Stimulated activated naive CD4-positive, alpha-beta T cell (primary cell): ENCODE measurements around the gene SLC1A4.
"Not testable (repeated sequence)": the region's sequence is repeated elsewhere in the genome, so short reads cannot be mapped to it uniquely, and the experiment has no call there.

Experiments used
- DNase-seq, 6 experiments: peaks; one replicate each; lab custom pipeline; 2025; lab: John Stamatoyannopoulos, UW

SLC1A4 gene

DNA sequence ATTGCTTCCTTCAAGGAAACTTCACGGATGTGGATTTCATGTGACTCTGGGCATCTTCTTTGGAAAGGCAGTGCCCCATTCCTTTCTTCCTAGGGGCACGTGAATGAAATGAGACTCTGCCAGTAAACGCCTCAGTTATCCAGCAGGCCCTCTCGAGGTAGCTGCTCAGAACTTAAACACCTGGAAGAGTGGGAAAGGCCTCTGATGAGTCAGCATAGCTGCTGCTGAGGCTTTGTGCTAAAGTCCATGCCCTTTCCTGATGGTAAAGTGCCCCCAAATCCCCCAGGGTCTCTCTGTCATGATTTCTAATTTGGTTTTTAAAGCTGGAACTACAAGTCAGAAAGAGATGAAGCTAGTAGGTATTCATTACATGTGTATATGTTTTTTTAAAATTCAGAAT lies 3.8 kb downstream of the SLC1A4 start:
- DNase-seq = no peak

DNA sequence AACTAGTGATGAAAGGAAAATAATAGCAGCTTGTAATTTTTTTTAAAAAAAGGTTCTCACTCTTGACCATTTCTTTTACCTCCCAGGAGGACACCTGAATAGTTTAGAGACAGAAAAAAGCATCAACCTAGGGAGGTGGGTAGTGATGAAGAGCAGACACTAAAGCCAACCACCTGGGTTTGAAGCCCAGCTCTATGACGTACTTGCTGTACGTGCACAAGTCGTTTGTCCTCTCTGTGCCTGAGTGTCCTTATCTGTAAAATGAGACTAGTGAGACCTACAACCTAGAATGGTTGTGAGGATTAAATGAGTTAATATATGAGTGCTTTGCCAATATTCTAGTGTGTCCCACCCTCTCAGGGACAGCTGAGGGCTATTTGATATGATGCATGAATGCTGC lies 5.8 kb downstream of the SLC1A4 start:
- DNase-seq = no peak

DNA sequence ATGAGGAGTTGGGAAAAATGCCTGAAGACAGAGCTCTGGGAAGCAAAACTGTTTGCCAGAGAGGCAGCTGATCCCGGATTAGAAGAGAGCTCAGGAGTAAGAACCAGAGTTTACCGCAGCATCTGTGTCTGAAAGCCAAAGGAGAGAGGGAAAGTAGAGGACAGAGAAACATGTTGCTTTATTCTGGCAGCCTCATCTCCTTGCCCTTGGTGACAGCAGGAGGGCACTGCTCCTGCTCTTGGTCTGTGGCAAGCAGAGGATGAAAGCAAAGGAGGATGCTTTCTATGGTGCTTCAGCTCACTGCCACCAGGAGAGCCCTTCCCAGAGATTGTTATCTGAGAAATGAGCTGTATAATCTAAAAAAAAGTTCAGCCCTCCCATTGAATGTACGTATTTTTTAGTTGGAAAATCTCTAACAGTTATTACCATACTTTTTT lies 7.7 kb downstream of the SLC1A4 start:
- no peak for DNase-seq

DNA sequence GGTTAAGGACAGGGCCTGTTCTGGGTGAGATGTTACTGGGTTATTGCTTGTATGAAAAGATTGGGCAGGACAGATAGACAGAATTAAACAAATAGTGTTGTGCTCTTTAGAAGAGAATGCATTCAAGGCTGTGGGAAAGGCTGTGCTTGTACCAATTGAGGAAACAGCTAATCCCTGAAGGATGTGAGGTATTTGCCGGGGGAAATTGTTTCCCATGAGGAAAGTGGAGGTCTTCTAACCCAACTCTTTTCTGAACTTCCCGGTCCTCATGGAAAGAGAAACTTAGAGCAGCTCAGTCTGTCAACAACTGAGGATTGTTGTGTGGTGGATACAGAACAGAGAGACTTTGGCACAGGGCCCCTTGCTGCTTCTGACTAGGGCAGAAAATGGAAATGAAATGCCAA lies 9.5 kb downstream of the SLC1A4 start:
- DNase-seq = no peak

DNA sequence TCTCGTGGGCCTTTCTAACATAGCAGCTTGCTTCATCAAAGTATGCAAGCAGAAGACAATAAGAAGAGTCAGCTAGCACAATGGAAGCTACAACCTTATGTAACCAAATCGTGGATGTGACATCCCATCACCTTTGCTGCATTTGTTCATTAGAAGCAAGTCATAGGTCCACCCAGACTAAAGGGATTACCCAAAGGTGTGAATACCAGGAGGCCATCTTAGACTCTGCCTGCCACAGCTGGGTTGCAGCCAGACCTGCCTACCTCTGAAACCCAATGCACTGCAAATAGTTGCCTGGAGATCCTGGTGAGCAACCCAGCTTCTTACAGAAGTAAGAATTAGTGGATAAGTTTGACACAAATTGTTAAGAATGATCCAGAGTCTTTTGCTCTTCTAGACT lies 10.6 kb downstream of the SLC1A4 start:
- no peak for DNase-seq

DNA sequence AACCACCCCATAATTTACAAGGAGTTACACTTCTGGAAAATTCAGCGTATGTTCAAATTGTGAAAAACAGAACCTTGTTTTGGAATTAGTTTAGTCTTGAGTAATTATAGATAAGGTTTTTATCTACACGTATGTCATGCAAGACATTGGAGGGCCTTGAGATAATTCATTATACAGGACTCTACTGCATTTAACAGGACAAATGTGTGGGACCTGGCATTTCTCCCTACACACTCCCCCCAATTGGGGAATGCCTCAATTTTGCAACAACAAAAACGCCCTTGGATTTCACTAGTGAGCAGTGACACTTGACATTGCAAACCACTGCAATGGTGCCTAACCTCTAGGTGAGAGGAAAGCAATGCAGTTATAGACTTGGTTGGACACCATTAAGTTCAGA lies 11.4 kb downstream of the SLC1A4 start:
- no peak for DNase-seq

DNA sequence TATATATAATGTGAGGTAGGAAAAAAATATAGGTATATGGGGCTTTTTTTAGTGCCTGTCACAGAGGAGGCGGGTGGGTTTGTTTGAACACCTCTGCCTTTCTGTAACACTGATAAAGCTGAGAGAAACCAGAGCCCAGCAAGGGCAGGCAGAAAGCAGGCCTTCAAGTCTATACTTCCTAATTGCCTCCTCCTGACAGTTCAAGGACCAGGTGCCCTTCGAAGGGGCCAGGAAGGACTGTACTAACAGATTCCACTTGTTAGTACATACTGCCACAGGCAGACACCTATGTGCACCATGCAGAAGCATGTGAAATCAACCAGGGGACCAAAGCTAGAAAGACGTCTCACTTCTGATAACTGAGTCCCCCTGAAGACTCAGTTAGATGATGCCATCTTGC lies 13.8 kb downstream of the SLC1A4 start:
- no peak for DNase-seq

DNA sequence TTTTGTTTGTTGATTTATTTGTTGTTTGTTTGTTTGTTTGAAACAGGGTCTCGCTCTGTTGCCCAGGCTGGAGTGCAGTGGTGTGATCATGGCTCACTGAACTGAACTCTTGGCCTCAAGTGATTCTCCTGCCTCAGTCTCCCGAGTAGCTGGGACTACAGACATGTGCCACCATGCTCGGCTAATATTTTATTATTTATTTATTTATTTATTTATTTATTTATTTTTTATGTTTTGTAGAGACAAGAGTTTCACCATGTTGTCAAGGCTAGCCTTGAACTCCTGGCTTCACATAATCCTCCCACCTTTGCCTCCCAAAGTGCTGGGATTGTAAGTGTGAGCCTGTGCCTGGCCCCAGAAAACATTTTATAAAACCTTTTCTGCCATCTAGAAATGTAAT lies 15.0 kb downstream of the SLC1A4 start:
- not testable (repeated sequence) for DNase-seq

DNA sequence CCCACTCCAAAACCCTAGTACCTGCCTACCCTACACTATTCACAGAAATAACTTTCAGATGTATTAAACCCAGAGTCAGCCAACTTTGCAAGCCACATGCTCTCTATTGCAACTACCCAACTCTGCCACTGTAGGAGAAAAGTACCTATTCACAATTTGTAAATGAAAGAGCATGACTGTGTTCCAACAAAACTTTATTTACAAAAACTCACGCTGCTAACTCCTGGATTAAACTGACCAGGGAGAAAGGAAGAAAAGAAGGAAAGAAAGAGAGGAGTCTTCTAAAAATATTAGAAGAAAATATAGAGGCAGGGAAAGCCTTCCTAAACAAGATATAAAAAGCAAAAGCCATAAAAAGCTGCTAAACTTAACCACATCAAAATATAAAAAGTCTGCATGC lies 24.6 kb downstream of the SLC1A4 start:
- no peak for DNase-seq

DNA sequence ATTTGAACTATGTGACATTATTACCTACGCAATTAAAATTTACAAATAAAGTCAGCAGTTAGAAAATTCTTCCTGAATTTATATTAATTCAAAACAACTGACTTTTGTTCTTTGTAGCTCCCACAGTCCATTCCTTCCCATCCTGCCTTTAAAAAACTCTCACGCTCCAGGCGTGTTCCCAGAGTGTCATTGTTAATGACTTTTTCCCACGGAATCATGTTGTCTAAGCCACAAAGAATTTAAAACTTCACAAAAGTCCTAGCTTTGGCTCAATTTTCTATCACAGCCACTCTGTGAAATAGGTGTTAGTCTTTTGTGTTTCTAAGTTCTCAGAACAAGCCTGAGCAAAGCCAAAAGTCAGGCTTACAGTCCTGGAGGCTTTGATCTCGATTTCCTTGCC lies 26.5 kb downstream of the SLC1A4 start:
- DNase-seq = no peak

DNA sequence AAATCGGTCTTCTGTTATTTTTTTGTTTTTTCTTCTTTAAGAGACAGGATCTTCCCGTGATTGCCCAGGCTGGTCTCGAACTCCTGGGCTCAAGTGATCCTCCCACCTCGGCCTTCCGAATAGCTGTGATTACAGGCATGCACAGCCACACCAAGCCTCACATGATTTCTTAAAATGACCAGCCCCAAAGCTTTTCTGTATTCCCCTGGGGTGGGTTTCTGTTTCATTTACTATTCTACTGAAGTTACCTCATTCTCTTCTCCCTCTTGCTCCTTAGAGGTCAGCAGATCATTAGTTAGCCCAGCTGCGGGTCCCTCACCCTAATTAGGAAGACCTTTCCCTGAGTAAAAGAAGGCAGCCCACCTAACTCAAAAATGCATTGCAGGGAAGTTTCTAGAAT lies 27.6 kb downstream of the SLC1A4 start:
- DNase-seq = no peak

DNA sequence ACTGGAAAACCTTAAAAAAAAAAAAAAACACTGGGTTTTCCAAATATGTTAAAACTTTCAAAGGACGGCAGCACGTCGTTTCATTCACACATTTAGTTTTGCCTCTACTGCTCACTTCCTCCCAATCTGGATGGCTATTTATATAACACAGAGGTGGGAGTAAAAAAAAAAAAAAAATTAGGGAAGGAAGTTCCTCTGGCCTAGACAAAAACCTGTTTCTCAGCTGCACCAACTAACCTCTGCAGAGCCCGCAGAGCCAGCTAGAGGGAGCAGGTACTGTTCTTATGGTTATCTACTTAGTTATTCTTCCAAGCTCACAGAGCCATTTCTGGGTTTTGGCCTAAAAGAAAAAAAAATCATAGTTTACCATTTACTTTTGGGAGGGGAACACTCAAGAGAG lies 28.1 kb downstream of the SLC1A4 start:
- DNase-seq = no peak

DNA sequence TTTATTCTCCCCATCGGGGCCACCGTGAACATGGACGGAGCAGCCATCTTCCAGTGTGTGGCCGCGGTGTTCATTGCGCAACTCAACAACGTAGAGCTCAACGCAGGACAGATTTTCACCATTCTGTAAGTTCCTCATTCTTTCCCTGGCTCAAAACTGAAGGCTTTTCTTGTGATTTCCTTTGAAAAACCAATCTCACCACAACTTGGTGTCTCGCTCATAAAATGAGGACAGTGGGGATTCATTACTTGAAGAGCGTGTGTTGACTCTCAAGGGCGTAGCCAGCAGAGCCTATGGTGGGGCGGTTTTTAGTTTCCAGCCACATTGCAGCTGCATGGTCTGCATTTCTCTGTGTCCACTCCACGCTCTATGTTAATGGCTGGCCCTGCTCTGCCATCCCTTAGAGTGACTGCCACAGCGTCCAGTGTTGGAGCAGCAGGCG lies 29.0 kb downstream of the SLC1A4 start:
- DNase-seq = no peak

DNA sequence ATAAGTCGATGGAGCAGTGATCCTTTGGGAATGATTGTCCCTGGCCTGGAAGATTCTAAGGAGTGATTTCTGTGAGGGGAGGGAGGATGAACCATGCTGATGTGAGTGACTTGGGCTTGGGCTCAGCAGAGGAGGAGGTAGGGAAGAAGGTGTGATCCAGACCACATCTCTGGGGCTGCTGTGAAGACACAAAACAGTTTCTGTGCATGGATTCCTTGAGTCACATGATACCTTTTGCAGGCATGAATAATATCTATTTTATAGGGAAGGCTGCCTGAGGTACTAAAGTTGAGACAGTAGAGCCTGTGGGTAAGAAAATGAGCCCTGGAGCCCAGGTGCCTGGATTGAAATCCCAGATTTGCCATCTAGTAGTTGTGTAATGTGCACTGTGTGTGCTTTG lies 29.8 kb downstream of the SLC1A4 start:
- no peak for DNase-seq

DNA sequence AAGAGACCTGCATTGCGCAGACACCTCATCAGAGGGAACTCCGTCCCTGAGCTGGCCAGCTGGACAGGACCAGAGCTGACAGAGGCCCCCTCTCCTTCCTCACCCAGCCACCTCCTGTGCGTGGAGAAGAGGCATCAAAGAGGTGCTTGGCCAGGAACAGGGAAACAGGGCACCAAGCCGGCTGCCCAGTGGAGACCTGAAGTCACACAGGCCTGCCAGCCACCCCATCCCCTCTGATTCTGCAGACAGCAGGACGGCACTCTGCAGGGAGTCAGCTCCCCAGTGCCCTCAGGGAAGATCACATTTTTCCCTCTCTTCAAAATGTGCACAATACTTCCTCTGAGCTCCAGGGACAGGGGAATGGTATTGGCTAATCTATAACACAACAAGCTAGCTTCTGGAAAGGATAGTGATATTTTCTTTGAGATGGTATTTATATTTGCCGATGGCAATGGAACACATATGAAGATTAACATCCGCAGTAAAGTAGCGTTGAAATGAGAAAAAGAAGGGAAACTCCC lies 30.5 kb downstream of the SLC1A4 start:
- no peak for DNase-seq

DNA sequence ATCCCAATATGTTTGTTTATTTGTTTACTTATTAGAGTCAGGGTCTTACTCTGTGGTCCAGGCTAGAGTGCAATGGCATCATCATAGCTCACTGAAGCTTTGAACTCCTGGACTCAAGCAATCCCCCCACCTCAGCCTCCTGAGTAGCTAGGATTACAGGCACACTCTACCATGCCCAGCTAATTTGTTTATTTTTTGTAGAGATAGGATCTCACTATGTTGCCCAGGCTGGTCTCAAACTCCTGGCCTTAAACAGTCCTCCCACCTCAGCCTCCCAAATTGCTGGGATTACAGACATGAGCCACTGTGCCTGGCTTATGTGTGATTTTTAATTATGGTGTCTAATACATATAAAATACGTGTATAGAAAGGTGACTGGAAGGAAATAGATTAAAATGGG lies 31.1 kb downstream of the SLC1A4 start:
- not testable (repeated sequence) for DNase-seq

DNA sequence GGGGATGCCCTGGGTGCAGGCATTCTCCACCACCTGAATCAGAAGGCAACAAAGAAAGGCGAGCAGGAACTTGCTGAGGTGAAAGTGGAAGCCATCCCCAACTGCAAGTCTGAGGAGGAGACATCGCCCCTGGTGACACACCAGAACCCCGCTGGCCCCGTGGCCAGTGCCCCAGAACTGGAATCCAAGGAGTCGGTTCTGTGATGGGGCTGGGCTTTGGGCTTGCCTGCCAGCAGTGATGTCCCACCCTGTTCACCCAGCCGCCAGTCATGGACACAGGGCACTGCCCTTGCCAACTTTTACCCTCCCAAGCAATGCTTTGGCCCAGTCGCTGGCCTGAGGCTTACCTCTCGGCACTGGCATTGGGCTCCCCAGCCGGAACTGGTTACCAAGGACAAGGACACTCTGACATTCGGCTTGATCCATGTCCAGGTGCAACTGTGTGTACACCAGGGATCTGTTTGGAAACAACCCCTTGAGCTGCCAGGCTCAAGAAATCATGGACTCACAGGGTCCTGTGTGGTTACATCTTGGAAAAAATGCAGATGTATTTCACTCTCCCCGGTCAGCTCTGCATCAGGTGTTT lies 31.8 kb downstream of the SLC1A4 start:
- DNase-seq = no peak

DNA sequence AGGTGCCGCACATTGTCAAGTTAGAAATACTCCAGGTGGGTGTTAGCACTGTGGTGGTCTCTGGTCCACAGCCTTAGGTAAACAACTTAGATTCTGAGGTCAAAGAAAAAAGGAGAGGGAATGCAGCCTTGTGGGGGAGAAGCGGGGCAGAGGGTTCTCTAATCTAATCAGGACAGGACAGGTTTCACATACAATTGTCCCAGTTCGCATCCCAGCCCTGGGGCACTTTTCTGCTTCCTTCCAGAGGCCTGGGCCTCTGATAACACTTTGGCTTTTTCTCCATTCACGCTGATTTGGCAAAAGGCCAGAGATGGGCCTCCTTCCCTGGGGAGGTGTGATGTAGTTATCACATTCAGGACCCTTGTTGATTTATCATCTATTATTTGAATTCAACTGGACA lies 32.5 kb downstream of the SLC1A4 start:
- DNase-seq = no peak

DNA sequence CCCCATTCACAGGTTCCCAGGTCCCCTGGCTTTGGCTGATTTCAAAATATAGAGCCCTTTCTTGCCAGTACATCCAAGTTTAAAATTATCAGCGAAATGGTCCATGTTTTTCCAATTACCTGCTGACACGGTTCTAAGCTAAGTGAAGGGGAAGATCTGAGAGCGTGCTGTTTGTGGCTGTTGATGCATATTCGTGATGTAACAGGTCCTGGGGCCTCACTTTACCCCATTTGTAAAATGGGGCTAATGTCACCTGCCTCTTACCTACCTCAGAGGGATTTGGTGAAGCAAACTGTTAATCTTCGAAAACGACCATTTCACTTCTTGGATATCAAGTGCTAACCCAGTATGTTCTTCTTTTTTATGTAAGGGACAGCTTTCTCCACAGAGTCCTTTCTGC lies 33.0 kb downstream of the SLC1A4 start:
- no peak for DNase-seq

DNA sequence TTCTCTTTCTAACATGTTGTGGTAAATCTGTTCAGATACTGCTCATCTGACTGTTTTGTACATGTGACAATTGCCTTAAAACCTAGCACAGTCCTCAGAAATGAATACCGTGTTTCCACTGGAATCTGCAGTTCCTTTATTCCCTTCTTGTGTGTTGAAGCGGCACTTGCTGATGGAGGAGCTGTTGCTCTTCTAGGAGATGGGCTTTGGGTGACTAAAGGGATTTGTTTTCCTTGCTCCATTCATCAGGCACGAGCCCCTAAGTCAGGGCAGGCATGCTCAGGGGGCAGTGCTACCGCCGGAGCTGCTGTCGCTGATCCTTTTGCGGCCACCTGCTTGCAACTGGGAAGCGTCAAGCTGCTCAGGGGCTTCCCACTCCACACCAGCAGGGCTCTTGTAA lies 34.5 kb downstream of the SLC1A4 start:
- no peak for DNase-seq

DNA sequence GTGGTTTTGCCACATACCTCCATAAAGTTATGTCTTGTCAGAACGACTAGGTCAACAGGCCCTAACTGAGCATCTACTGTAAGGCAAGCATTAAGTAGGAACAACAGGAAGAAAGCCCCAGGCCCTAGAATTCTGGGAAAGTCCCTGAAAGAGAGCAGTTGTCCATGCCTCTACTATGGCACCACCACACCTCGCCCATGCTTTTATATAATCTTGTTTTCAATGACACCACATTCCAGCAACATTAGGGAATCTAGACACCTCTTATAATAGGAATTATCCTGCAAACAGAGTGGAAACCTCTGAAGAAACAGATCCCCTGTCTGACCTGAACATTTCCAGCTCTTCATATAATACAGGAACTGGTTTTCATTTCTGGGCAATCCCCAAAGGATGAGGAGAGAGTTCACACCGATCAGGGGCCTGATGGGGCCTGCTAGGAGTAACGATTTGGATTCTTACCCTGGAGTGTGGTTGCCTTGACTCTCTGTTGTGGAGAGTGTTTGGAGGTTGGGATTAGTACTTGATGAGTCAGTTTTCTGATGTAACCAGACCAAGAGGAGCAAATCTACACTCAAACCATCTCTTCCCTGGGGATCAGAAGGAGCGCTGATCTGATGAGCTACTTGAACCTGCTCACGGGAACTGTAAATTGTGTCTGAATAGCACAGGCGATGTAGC lies 35.1 kb downstream of the SLC1A4 start:
- DNase-seq = no peak

DNA sequence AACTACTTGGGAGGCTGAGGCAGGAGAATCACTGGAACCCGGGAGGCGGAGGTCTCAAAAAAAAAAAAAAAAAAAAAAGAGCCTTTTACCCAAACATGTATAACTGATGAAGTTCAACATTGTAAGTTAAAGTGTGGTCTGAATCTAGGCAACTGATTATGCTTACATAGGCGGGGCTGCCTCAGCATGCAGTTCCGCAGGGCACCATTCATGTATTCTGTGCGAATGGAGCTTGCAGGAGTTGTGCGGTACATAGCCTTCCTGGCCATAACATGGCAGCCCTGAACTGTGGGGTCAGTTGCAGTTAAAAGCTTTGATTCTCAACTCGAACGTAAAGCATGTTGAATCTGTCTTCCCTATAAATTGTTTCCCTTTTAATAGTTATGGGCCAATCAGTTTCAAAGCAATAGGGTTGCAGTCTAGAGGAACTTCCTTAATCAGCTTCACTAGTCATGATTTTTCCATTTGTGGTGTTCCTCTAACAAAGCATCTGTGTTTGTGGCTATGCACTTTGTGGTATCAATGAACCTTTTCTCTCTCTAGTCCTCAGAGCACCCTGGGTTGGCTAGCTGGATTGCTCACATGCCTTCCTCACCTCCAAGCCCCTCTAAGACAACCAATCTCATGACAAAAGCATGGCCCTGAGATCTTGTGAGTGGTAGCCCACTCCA lies 36.4 kb downstream of the SLC1A4 start:
- no peak for DNase-seq

DNA sequence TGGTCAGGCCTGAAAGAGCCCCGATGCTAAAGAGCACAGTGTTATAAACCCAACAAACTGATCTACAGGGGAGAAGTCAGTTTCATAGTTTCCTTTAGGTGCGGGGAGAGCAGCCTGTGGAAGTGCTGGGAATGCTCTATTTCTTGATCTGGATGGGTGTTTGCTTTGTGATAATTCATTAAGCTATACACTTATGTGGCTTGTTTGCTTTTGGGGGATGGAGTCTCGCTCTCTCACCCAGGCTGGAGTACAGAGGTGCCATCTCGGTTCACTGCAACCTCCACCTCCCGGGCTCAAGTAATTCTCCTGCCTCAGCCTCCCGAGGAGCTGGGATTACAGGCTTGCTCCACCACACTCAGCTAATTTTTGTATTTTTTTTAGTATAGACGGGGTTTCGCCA lies 37.0 kb downstream of the SLC1A4 start:
- DNase-seq = no peak
